HCEC 1CT (cell line): ENCODE data around the gene PAQR5.
"Not testable (repeated sequence)": the region's sequence is repeated elsewhere in the genome, so short reads cannot be mapped to it uniquely, and the experiment has no call there.

Experiments used
- DNase-seq: peaks from one replicate; pipeline ENCODE4 v3.0.0-alpha.2; 2017

PAQR5 gene

GRCh38 chr15:69434238-69434637 is 135.5 kb downstream of the PAQR5 start:
- DNase-seq, result no peak

- no peak for DNase-seq
Observed at GRCh38 chr15:69434679-69435078, 136.0 kb downstream of the PAQR5 start.

- DNase-seq, result no peak
Observed at GRCh38 chr15:69435985-69436384, 137.3 kb downstream of the PAQR5 start.

GRCh38 chr15:69436951-69437350 is 138.2 kb downstream of the PAQR5 start:
- DNase-seq, result no peak

- DNase-seq, result no peak
Observed at GRCh38 chr15:69439623-69440022, 140.9 kb downstream of the PAQR5 start.

GRCh38 chr15:69443032-69443611 is 144.4 kb downstream of the PAQR5 start:
- DNase-seq, result no peak

- no peak for DNase-seq
Observed at GRCh38 chr15:69444686-69445085, 146.0 kb downstream of the PAQR5 start.

GRCh38 chr15:69446953-69447352 is 148.2 kb downstream of the PAQR5 start:
- DNase-seq, result no peak

- DNase-seq, result not testable (repeated sequence)
Observed at GRCh38 chr15:69450221-69450620, 151.5 kb downstream of the PAQR5 start.

GRCh38 chr15:69450968-69451695 is 152.4 kb downstream of the PAQR5 start:
- peak; percentile 35 for DNase-seq

GRCh38 chr15:69451951-69452691 is 153.4 kb downstream of the PAQR5 start:
- DNase-seq, result peak; percentile 36

- DNase-seq, result peak; percentile 94
Observed at GRCh38 chr15:69452692-69453521, 154.2 kb downstream of the PAQR5 start, which contains the start of gene RPLP1. Gene RPLP1, plus strand, starts transcription at chr15:69452818. Its CDS starts 131 bp downstream, at chr15:69452949.

GRCh38 chr15:69454953-69455352 is 156.2 kb downstream of the PAQR5 start:
- DNase-seq, result no peak

- DNase-seq, result no peak
Observed at GRCh38 chr15:69456208-69457166, 157.8 kb downstream of the PAQR5 start.
